CD4-positive, alpha-beta memory T cell (primary cell): Measurements from ENCODE around the gene TTLL6. TPM values are rescaled to one million over a fixed set of nuclear protein-coding genes. Genes with fewer than 3 reads are reported as not detected.
"Not testable (repeated sequence)": the region's sequence is repeated elsewhere in the genome, so short reads cannot be mapped to it uniquely, and the experiment has no call there.

ENCODE experiments used
- CTCF ChIA-PET: fragments of 350-600 bp; sonication (Branson Sonifier 250); formaldehyde crosslinking; loops from one replicate; lab custom pipeline; 2021; ENCODE audit warnings: inconsistent platforms; ENCODE audit not compliant: partially characterized antibody; lab: Charles Lee
- POLR2A ChIA-PET: fragments of 350-600 bp; sonication (Branson Sonifier 250); formaldehyde crosslinking; loops from one replicate; lab custom pipeline; 2021; ENCODE audit not compliant: partially characterized antibody; lab: Charles Lee
- DNase-seq, 5 donors: peaks; one replicate each; pipeline versions ENCODE4 v3.0.0 to v3.0.0-alpha.2; 2020 to 2022; ENCODE audit warnings: mixed read lengths in 1 of 5
- H3K27ac ChIP-seq: one replicate; pipeline ENCODE4 v1.7.0; 2013; ENCODE audit warnings: low read depth, low read length
- H3K27me3 ChIP-seq: 2 replicates; pipeline ENCODE4 v1.7.0; 2013; ENCODE audit warnings: mild to moderate bottlenecking, low read length, moderate library complexity; ENCODE audit not compliant: insufficient read depth
- H3K36me3 ChIP-seq: 2 replicates; pipeline ENCODE4 v1.7.0; 2013; ENCODE audit warnings: mild to moderate bottlenecking, low read length, moderate library complexity; ENCODE audit not compliant: insufficient read depth
- H3K4me1 ChIP-seq: 2 replicates; pipeline ENCODE4 v1.7.0; 2013; ENCODE audit warnings: mild to moderate bottlenecking, low read length, moderate library complexity; ENCODE audit not compliant: insufficient read depth
- H3K4me3 ChIP-seq, 2 donors: one replicate each; pipeline ENCODE4 v1.7.0; 2013; ENCODE audit warnings: low read length in 2 of 2, mild to moderate bottlenecking in 1 of 2
- H3K9me3 ChIP-seq, 2 donors: one replicate each; pipeline ENCODE4 v1.7.0; 2013; ENCODE audit warnings: low read length in 2 of 2, control low read depth in 1 of 2; ENCODE audit not compliant: control insufficient read depth in 1 of 2
- H3K27ac Mint-ChIP-seq, 7 donors: one replicate each; pipeline ENCODE4 v1.8.0; 2020 to 2021; ENCODE audit warnings: mixed read lengths in 7 of 7, mild to moderate bottlenecking in 6 of 7, inconsistent platforms in 3 of 7, moderate library complexity in 3 of 7
- H3K27me3 Mint-ChIP-seq, 2 donors: one replicate each; pipeline ENCODE4 v1.8.0; 2020 to 2021; ENCODE audit warnings: mixed read lengths in 2 of 2
- H3K36me3 Mint-ChIP-seq, 2 donors: one replicate each; pipeline ENCODE4 v1.8.0; 2020 to 2021; ENCODE audit warnings: mixed read lengths in 2 of 2, inconsistent platforms in 1 of 2, mild to moderate bottlenecking in 1 of 2
- H3K4me1 Mint-ChIP-seq, 4 donors: one replicate each; pipeline ENCODE4 v1.8.0; 2020 to 2021; ENCODE audit warnings: mixed read lengths in 4 of 4, mild to moderate bottlenecking in 1 of 4
- H3K4me3 Mint-ChIP-seq, 8 donors: one replicate each; pipeline ENCODE4 v1.8.0; 2020 to 2021; ENCODE audit warnings: mixed read lengths in 8 of 8, mild to moderate bottlenecking in 7 of 8, moderate library complexity in 6 of 8, inconsistent platforms in 3 of 8
- H3K9me3 Mint-ChIP-seq, 8 donors: one replicate each; pipeline ENCODE4 v1.8.0; 2020 to 2021; ENCODE audit warnings: mixed read lengths in 8 of 8, mild to moderate bottlenecking in 5 of 8, inconsistent platforms in 3 of 8, moderate library complexity in 1 of 8
- intact Hi-C: fragments of 100-400 bp; cut with micrococcal nuclease; formaldehyde crosslinking; loops from one replicate; pipeline ENCODE4 v1.15.1; 2023
- microRNA-seq: library from miRNA; unstranded; fragments of <30 nt; microRNA quantifications from one replicate; pipeline ENCODE4 v1.2.0, GENCODE V29; 2021; ENCODE audit warnings: borderline replicate concordance, borderline number of aligned reads, borderline microRNAs expressed, mixed read lengths
- polyA plus RNA-seq, 2 donors: library from polyadenylated mRNA; unstranded; fragments of 300-500 nt; fragmentation: Illumina TruSeq; gene quantifications; one replicate each; pipeline ENCODE4 v1.2.3, GENCODE V29; 2021
- total RNA-seq, 2 experiments: library from RNA; stranded (reverse); gene quantifications; one replicate each; pipeline ENCODE4 v1.2.3, GENCODE V29; 2021

TTLL6 gene
- total and polyA plus RNA-seq, 4 experiments from 2014 or later: not detected

DNA sequence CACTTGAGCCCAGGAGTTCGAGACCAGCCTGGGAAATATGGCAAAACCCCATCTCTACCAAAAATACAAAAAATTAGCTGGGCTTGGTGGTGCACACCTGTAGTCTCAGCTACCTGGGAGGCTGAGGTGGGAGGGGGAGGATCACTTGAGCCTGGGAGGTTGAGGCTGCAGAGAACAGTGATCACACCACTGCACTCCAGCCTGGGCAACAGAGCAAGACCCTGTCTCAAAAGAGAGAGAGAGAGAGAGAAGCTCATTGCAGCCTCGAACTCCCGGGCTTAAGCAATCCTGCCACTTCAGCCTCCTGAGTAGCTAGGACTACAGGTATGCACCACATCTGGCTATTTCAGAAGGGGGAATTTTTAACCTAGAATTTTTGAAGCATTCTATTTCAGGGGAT, 100.5 kb downstream of the TTLL6 start:
- H3K36me3 ChIP-seq, H3K9me3 ChIP-seq, H3K4me3 Mint-ChIP-seq, H3K36me3 Mint-ChIP-seq, CTCF ChIA-PET, H3K4me3 ChIP-seq, DNase-seq, H3K27ac ChIP-seq: not testable (repeated sequence)
- POLR2A ChIA-PET: interaction anchor here (1.0 kb wide), 1 partner anchor 11 kb away, joined by 3 read pairs; no protein-coding TSS in a partner anchor
- H3K4me1 ChIP-seq: peaks cover 13% of the 10 kb centered on the region
- peak overlapping the region in 2 of 7 donors; percentile 35 to 75 for H3K27ac Mint-ChIP-seq
- peaks cover 59 to 67% of the 10 kb centered on the region in 2 donors for H3K27me3 Mint-ChIP-seq
- H3K9me3 Mint-ChIP-seq: peaks cover 0 to 22% (median 6%) of the 10 kb centered on the region in 8 donors
- intact Hi-C loops: loop anchor here (5.0 kb wide), 1 partner anchor 36 kb away; no protein-coding TSS in a partner anchor
- H3K27me3 ChIP-seq: peaks cover 58% of the 10 kb centered on the region
- H3K4me1 Mint-ChIP-seq: peaks cover 7 to 31% (median 15%) of the 10 kb centered on the region in 4 donors

DNA sequence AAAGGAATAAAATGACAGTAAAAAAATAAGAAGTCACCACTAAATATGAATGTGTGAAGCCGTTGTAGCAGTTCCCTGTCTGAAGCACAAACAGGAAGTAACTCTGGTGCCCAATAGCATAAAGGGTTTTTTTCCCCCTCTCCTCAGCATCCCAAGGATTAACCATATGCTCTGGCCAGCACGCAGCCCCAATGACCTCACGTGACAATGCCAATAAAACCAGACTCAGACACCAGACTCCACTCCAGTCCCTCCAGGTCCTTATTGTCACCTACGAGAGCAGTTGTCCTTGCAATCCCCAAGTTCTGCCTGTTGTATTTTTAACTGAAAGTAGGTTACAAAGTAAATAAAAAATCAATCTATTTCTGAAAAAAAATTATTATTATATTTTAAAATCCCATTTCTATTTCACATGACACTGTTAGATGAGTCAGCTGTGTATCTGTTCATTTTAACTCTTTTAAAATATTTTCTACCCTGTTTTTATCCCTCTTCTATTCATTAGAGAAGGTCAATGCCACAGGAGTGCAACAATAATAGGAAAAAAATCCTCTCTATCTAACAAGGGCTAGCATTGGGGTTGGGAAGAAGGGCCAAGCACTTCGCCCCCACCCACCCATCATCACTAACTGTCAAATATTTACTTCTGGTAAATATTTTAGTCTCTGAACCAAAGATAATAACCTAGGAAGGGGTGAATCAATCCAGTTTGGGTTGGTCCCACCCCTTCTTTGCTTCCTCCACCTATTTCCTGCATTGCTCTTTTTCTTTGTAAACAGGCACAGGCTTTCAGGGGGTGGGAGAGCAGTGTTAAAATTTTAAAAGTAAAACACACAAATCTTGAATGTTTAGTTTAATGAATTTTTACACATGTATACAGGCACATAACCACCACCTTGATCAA, 101.3 kb downstream of the TTLL6 start:
- Mint-ChIP-seq H3K27ac (peak overlapping the region in 2 of 7 donors; percentile 41 to 75), H3K27me3 (peaks cover 58 to 66% of the 10 kb centered on the region in 2 donors), H3K4me1 (peaks cover 7 to 28% (median 15%) of the 10 kb centered on the region in 4 donors), H3K36me3 (peaks cover 0 to 2% of the 10 kb centered on the region in 2 donors), H3K9me3 (peaks cover 0 to 21% (median 6%) of the 10 kb centered on the region in 8 donors), H3K4me3 (no peak overlapping the region)
- intact Hi-C loops: loop anchor here (5.0 kb wide), 1 partner anchor 37 kb away; no protein-coding TSS in a partner anchor
- Histone ChIP-seq H3K36me3 (no peaks in the 10 kb centered on the region), H3K27ac (no peak overlapping the region), H3K9me3 (no peaks in the 10 kb centered on the region), H3K27me3 (peaks cover 55% of the 10 kb centered on the region), H3K4me1 (peaks cover 13% of the 10 kb centered on the region), H3K4me3 (no peak overlapping the region)
- CTCF ChIA-PET: no interaction called here
- no peak for DNase-seq
- POLR2A ChIA-PET: interaction anchor here (1.0 kb wide), 1 partner anchor 12 kb away, joined by 3 read pairs; no protein-coding TSS in a partner anchor

Small RNA genes lying within 50 kb of the gene (microRNA-seq; reads per million reads assigned to microRNA genes)
- not detected for gene MIR3185

Other genes with a start within 250 kb of the TTLL6 start
- gene HOXB4, start 238.9 kb downstream of the TTLL6 start, total RNA-seq: 1 to 10 TPM; 3.1 to 4.5 TPM
- gene HOXB4, start 238.9 kb downstream of the TTLL6 start, polyA plus RNA-seq: under 1 TPM; 0.11 to 0.13 TPM
- gene HOXB3, start 227.0 kb downstream of the TTLL6 start, total RNA-seq: 10 to 100 TPM; 11.2 to 14.5 TPM
- gene HOXB3, start 227.0 kb downstream of the TTLL6 start, polyA plus RNA-seq: under 1 TPM in 1 of 2 donors, not detected in 1; 0.10 TPM
- gene HOXB5, start 223.4 kb downstream of the TTLL6 start, total RNA-seq: not detected
- gene HOXB5, start 223.4 kb downstream of the TTLL6 start, polyA plus RNA-seq: not detected
- gene HOXB6, start 212.2 kb downstream of the TTLL6 start, total RNA-seq: under 1 TPM in 1 of 2 experiments, not detected in 1; 0.38 TPM
- not detected for gene HOXB6, start 212.2 kb downstream of the TTLL6 start, polyA plus RNA-seq
- under 1 TPM in 1 of 2 experiments, not detected in 1; 0.25 TPM for gene HOXB7, start 206.2 kb downstream of the TTLL6 start, total RNA-seq
- gene HOXB7, start 206.2 kb downstream of the TTLL6 start, polyA plus RNA-seq: 1 to 10 TPM in 1 of 2 donors, under 1 TPM in 1; 0.23 to 1.3 TPM
- not detected for gene HOXB8, start 201.9 kb downstream of the TTLL6 start, total RNA-seq
- not detected for gene HOXB8, start 201.9 kb downstream of the TTLL6 start, polyA plus RNA-seq
- not detected for gene HOXB9, start 190.9 kb downstream of the TTLL6 start, total RNA-seq
- not detected for gene HOXB9, start 190.9 kb downstream of the TTLL6 start, polyA plus RNA-seq
- not detected for gene PRAC1, start 94.7 kb downstream of the TTLL6 start, total RNA-seq
- gene PRAC1, start 94.7 kb downstream of the TTLL6 start, polyA plus RNA-seq: not detected
- gene PRAC2, start 94.0 kb downstream of the TTLL6 start, total RNA-seq: not detected
- gene PRAC2, start 94.0 kb downstream of the TTLL6 start, polyA plus RNA-seq: not detected
- gene HOXB13, start 88.5 kb downstream of the TTLL6 start, total RNA-seq: not detected
- not detected for gene HOXB13, start 88.5 kb downstream of the TTLL6 start, polyA plus RNA-seq
- gene CALCOCO2, start 13.8 kb upstream of the TTLL6 start, total RNA-seq: 100 to 1,000 TPM; 107 to 118 TPM
- 100 to 1,000 TPM; 169 to 196 TPM for gene CALCOCO2, start 13.8 kb upstream of the TTLL6 start, polyA plus RNA-seq
- 10 to 100 TPM; 28.6 to 30.6 TPM for gene ATP5MC1, start 75.6 kb upstream of the TTLL6 start, total RNA-seq
- gene ATP5MC1, start 75.6 kb upstream of the TTLL6 start, polyA plus RNA-seq: 100 to 1,000 TPM; 137 to 173 TPM
- gene UBE2Z, start 91.2 kb upstream of the TTLL6 start, total RNA-seq: 100 to 1,000 TPM in 1 of 2 experiments, 10 to 100 TPM in 1; 98.4 to 105 TPM
- gene UBE2Z, start 91.2 kb upstream of the TTLL6 start, polyA plus RNA-seq: 10 to 100 TPM; 69.8 to 76.7 TPM
- gene SNF8, start 127.6 kb upstream of the TTLL6 start, total RNA-seq: 10 to 100 TPM; 55.6 to 59.4 TPM
- gene SNF8, start 127.6 kb upstream of the TTLL6 start, polyA plus RNA-seq: 100 to 1,000 TPM; 106 to 115 TPM
- not detected for gene GIP, start 151.4 kb upstream of the TTLL6 start, total RNA-seq
- gene GIP, start 151.4 kb upstream of the TTLL6 start, polyA plus RNA-seq: not detected
- not detected for gene IGF2BP1, start 180.2 kb upstream of the TTLL6 start, total RNA-seq
- not detected for gene IGF2BP1, start 180.2 kb upstream of the TTLL6 start, polyA plus RNA-seq